Sigmoid colon (tissue), 7 donors: ENCODE measurements around the gene PEX3. TPM values are rescaled to one million over a fixed set of nuclear protein-coding genes. Genes with fewer than 3 reads are reported as not detected.

ENCODE experiments used
- DNase-seq: peaks from one replicate; pipeline ENCODE4 v3.0.0-alpha.2; 2019
- H3K27ac ChIP-seq, 4 donors: fragments of 200-600 bp; sonication (generic); one replicate each; pipeline ENCODE4 v1.5.1; 2016 to 2019; ENCODE audit warnings: mild to moderate bottlenecking in 1 of 4
- H3K27me3 ChIP-seq, 3 donors: fragments of 200-600 bp; sonication (generic); one replicate each; pipeline ENCODE4 v1.5.1; 2019; ENCODE audit warnings: mild to moderate bottlenecking in 1 of 3
- H3K36me3 ChIP-seq, 4 donors: fragments of 200-600 bp; sonication (generic); one replicate each; pipeline ENCODE4 v1.5.1; 2016 to 2019
- H3K4me1 ChIP-seq, 4 donors: fragments of 200-600 bp; sonication (generic); one replicate each; pipeline ENCODE4 v1.5.1; 2017 to 2019
- H3K4me3 ChIP-seq, 4 donors: fragments of 200-600 bp; sonication (generic); one replicate each; pipeline ENCODE4 v1.5.1; 2017 to 2019; ENCODE audit warnings: mild to moderate bottlenecking in 2 of 4, moderate library complexity in 1 of 4
- H3K9me3 ChIP-seq, 4 donors: fragments of 200-600 bp in 3 of 4; sonication (generic) in 3 of 4; one replicate each; pipeline versions ENCODE4 v1.5.1 to v1.6.1; 2013 to 2019
- EP300 ChIP-seq, 4 donors: sonication (generic); formaldehyde crosslinking; IDR thresholded peaks; one replicate each; pipeline ENCODE4 v1.6.1; 2017; ENCODE audit warnings: antibody characterized with exemption in 4 of 4
- POLR2A ChIP-seq, 2 donors: fragments of 450-650 bp; IDR thresholded peaks; one replicate each; pipeline ENCODE4 v1.6.1; 2016; ENCODE audit warnings: antibody characterized with exemption in 2 of 2, mild to moderate bottlenecking in 2 of 2, moderate library complexity in 2 of 2
- POLR2AphosphoS5 ChIP-seq, 4 donors: sonication (generic); formaldehyde crosslinking; IDR thresholded peaks; one replicate each; pipeline ENCODE4 v1.6.1; 2017; ENCODE audit warnings: antibody characterized with exemption in 4 of 4
- WGBS, 2 donors: extraction: QIAGEN DNeasy Blood & Tissue Kit; methylation state at CpG; one replicate each; pipeline ENCODE4 v1.1.7; 2013; 5-methylcytosine and 5-hydroxymethylcytosine counted together
- intact Hi-C: fragments of 100-400 bp; cut with DNase I; formaldehyde crosslinking; loops from one replicate; pipeline ENCODE4 v1.15.1; 2023
- polyA plus RNA-seq, 3 donors: library from polyadenylated mRNA; stranded (reverse); fragments of 200-250 nt; gene quantifications; one replicate each; pipeline ENCODE4 v1.2.3, GENCODE V29; 2013
- total RNA-seq, 4 donors: library from RNA; depleted of rRNA; stranded (reverse); fragments of >200 nt; gene quantifications; one replicate each; pipeline ENCODE4 v1.1.0, GENCODE V29; 2016
- TF ChIP-seq, protein P1 (sequence below), 4 experiments: fragments of 450-650 bp in 3 of 4; fragments of 200-600 bp in 1 of 4; IDR thresholded peaks; one replicate each; pipeline ENCODE4 v1.5.1; 2016 to 2019; ENCODE audit warnings: antibody characterized with exemption in 4 of 4, mild to moderate bottlenecking in 3 of 4, moderate library complexity in 2 of 4
- donor health status: healthy with polysubstance abuse.
- donor health status: Bipolar disorder and iron deficiency.
- donor health status: healthy.

PEX3 gene
- total and polyA plus RNA-seq, 7 donors = 5.1 to 16.1 (median 10.6) TPM

- H3K9me3 ChIP-seq = no peaks in the 10 kb centered on the region
- no peak for DNase-seq
- no peaks in the 10 kb centered on the region for H3K36me3 ChIP-seq
- no peak overlapping the region for H3K4me3 ChIP-seq
- intact Hi-C loops = no loop called here
- TF ChIP-seq EP300 (IDR thresholded peaks at IDR 0.05) (no peak), POLR2AphosphoS5 (IDR thresholded peaks at IDR 0.05) (no peak), POLR2A (IDR thresholded peaks at IDR 0.05) (no peak)
- TF ChIP-seq, protein P1, sequence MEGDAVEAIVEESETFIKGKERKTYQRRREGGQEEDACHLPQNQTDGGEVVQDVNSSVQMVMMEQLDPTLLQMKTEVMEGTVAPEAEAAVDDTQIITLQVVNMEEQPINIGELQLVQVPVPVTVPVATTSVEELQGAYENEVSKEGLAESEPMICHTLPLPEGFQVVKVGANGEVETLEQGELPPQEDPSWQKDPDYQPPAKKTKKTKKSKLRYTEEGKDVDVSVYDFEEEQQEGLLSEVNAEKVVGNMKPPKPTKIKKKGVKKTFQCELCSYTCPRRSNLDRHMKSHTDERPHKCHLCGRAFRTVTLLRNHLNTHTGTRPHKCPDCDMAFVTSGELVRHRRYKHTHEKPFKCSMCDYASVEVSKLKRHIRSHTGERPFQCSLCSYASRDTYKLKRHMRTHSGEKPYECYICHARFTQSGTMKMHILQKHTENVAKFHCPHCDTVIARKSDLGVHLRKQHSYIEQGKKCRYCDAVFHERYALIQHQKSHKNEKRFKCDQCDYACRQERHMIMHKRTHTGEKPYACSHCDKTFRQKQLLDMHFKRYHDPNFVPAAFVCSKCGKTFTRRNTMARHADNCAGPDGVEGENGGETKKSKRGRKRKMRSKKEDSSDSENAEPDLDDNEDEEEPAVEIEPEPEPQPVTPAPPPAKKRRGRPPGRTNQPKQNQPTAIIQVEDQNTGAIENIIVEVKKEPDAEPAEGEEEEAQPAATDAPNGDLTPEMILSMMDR (IDR thresholded peaks at IDR 0.05) = no peak
- H3K27ac ChIP-seq = no peak overlapping the region
- no peaks in the 10 kb centered on the region for H3K27me3 ChIP-seq
- no peaks in the 10 kb centered on the region for H3K4me1 ChIP-seq
Observed at GRCh38 chr6:143408787-143409162, 41.8 kb upstream of the PEX3 start.

DNA sequence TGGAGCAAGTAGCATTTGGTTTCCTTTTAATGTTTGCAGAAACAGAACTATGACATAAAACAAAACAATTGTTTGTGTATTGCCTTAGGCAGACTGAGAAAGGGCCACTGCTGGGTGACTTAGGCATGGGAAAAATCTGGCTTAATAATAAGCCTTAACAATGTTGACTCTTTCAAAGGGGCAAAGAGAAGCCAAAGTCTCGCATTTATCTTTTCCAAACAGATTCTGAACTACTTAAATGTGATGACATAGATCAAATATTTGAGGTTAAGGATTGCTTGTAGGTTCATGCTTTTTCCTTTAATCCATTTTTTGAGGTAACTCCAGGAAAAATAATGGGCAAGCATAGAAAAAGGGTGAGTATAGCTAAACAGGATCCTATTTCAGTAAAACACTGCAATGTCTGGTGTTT lies 39.7 kb upstream of the PEX3 start:
- no peak overlapping the region for H3K27ac ChIP-seq

GRCh38 chr6:143414769-143415168 lies 35.8 kb upstream of the PEX3 start:
- DNase-seq = no peak
- Histone ChIP-seq H3K36me3 (no peaks in the 10 kb centered on the region), H3K4me3 (no peak overlapping the region), H3K27me3 (no peaks in the 10 kb centered on the region), H3K4me1 (peaks cover 0 to 15% (median 0%) of the 10 kb centered on the region in 4 donors), H3K27ac (no peak overlapping the region), H3K9me3 (no peaks in the 10 kb centered on the region)
- TF ChIP-seq EP300 (IDR thresholded peaks at IDR 0.05) = no peak
- TF ChIP-seq, protein P1 (IDR thresholded peaks at IDR 0.05) = no peak
- TF ChIP-seq POLR2AphosphoS5 (IDR thresholded peaks at IDR 0.05) = no peak
- no peak for TF ChIP-seq POLR2A (IDR thresholded peaks at IDR 0.05)
- WGBS, 2 donors = 94% methylated on average over 3 of the region's 3 CpGs
- intact Hi-C loops = no loop called here

More for the DNA sequence above, 39.7 kb upstream of the PEX3 start:
- DNase-seq = no peak
- Histone ChIP-seq H3K4me1 (no peaks in the 10 kb centered on the region), H3K9me3 (no peaks in the 10 kb centered on the region), H3K36me3 (no peaks in the 10 kb centered on the region), H3K27me3 (no peaks in the 10 kb centered on the region), H3K4me3 (no peak overlapping the region)
- intact Hi-C loops = no loop called here
- WGBS, 2 donors = 15 to 55% methylated on average over 1 of the region's 1 CpG
- TF ChIP-seq POLR2AphosphoS5 (IDR thresholded peaks at IDR 0.05) (no peak), POLR2A (IDR thresholded peaks at IDR 0.05) (no peak), EP300 (IDR thresholded peaks at IDR 0.05) (no peak)
- TF ChIP-seq, protein P1 (IDR thresholded peaks at IDR 0.05) = no peak

DNA sequence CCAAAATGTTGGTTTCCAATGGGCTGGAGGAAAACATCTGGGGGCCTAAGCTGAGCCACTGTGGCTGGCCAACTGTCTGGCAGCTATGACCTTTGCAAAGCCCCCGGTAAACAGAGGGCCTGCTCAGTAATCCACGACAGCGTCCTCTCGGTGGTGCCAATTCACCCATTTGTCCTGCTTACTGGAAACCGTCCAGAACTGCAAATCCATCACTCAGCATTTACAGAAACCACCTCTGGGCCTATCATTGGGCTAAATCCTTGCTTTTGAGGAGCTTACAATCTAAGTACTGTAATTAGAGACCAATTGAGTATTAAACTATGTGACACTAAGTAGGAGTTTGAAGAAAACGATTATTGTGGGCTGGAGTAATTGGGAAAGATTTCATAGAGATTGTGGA lies 31.1 kb upstream of the PEX3 start:
- no peaks in the 10 kb centered on the region for H3K9me3 ChIP-seq
- H3K4me1 ChIP-seq = peaks cover 0 to 15% (median 0%) of the 10 kb centered on the region in 4 donors
- DNase-seq = no peak
- no peaks in the 10 kb centered on the region for H3K27me3 ChIP-seq
- H3K36me3 ChIP-seq = no peaks in the 10 kb centered on the region
- 85 to 90% methylated on average over 6 of the region's 6 CpGs for WGBS, 2 donors
- H3K27ac ChIP-seq = no peak overlapping the region
- TF ChIP-seq EP300 (IDR thresholded peaks at IDR 0.05) (no peak), POLR2A (IDR thresholded peaks at IDR 0.05) (no peak), POLR2AphosphoS5 (IDR thresholded peaks at IDR 0.05) (no peak)
- TF ChIP-seq, protein P1 (IDR thresholded peaks at IDR 0.05) = no peak
- H3K4me3 ChIP-seq = no peak overlapping the region
- intact Hi-C loops = no loop called here

- no peak overlapping the region for H3K27ac ChIP-seq
- H3K36me3 ChIP-seq = no peaks in the 10 kb centered on the region
- no peaks in the 10 kb centered on the region for H3K4me1 ChIP-seq
- TF ChIP-seq, protein P1 (IDR thresholded peaks at IDR 0.05) = no peak
- TF ChIP-seq POLR2AphosphoS5 (IDR thresholded peaks at IDR 0.05) (no peak), EP300 (IDR thresholded peaks at IDR 0.05) (no peak), POLR2A (IDR thresholded peaks at IDR 0.05) (no peak)
- intact Hi-C loops = loop anchor here (2.0 kb wide), 1 partner anchor 733 kb away; no protein-coding TSS in a partner anchor
- H3K4me3 ChIP-seq = no peak overlapping the region
- no peak for DNase-seq
- H3K27me3 ChIP-seq = no peaks in the 10 kb centered on the region
- 95 to 96% methylated on average over 2 of the region's 2 CpGs for WGBS, 2 donors
- no peaks in the 10 kb centered on the region for H3K9me3 ChIP-seq
Observed at GRCh38 chr6:143426026-143426425, 24.6 kb upstream of the PEX3 start.
